PC-9 (cell line): Measurements from ENCODE around the gene ZFR. TPM values are rescaled to one million over a fixed set of nuclear protein-coding genes. Genes with fewer than 3 reads are reported as not detected.

Experiments used
- BruUV-seq: library from RNA; stranded (reverse); fragments of 400-500 nt; replicated peaks from 2 replicates; lab custom pipeline; 2021; lab: Mats Ljungman, UMichigan
- CTCF ChIA-PET: fragments of 300-600 bp; sonication (Branson Sonifier 250); formaldehyde crosslinking; loops from one replicate; lab custom pipeline; 2022; ENCODE audit warnings: antibody characterized with exemption; lab: Charles Lee
- POLR2A ChIA-PET: fragments of 300-600 bp; sonication (Branson Sonifier 250); formaldehyde crosslinking; loops from one replicate; lab custom pipeline; 2022; ENCODE audit warnings: antibody characterized with exemption; ENCODE audit not compliant: unreplicated experiment; lab: Charles Lee
- DNase-seq, 2 experiments: peaks; one replicate each; pipeline versions ENCODE4 v3.0.0 to v3.0.0-alpha.2; 2015 to 2022; ENCODE audit warnings: mixed read lengths in 1 of 2
- H2AFZ ChIP-seq: fragments of 200-600 bp; sonication (generic); 2 replicates; pipeline ENCODE4 v1.8.1; 2017; ENCODE audit warnings: antibody characterized with exemption
- H3F3A ChIP-seq: fragments of 200-600 bp; sonication (generic); 2 replicates; pipeline ENCODE4 v1.8.1; 2017; ENCODE audit warnings: antibody characterized with exemption, mild to moderate bottlenecking, low read depth; ENCODE audit not compliant: insufficient read depth
- H3K27ac ChIP-seq: fragments of 200-600 bp; sonication (generic); 2 replicates; pipeline ENCODE4 v1.6.1; 2016; ENCODE audit warnings: mixed run types
- H3K27me3 ChIP-seq: fragments of 200-600 bp; sonication (generic); 2 replicates; pipeline ENCODE4 v1.6.1; 2016; ENCODE audit warnings: low read depth, mixed run types; ENCODE audit not compliant: insufficient read depth
- H3K36me3 ChIP-seq: fragments of 200-600 bp; sonication (generic); 2 replicates; pipeline ENCODE4 v1.6.1; 2016; ENCODE audit warnings: low read depth, mixed run types
- H3K4me1 ChIP-seq: fragments of 200-600 bp; sonication (generic); replicated peaks from 2 replicates; pipeline ENCODE4 v1.6.1; 2016; ENCODE audit warnings: mixed run types; ENCODE audit not compliant: insufficient read depth
- H3K4me2 ChIP-seq: fragments of 200-600 bp; sonication (generic); 2 replicates; pipeline ENCODE4 v1.6.1; 2017; ENCODE audit warnings: mixed run types
- H3K4me3 ChIP-seq: fragments of 200-600 bp; sonication (generic); 2 replicates; pipeline ENCODE4 v1.6.1; 2016; ENCODE audit warnings: mixed run types
- H3K79me2 ChIP-seq: fragments of 200-600 bp; sonication (generic); 2 replicates; pipeline ENCODE4 v1.6.1; 2017; ENCODE audit warnings: low read depth, mixed run types
- H3K9me2 ChIP-seq: fragments of 200-600 bp; sonication (generic); 2 replicates; pipeline ENCODE4 v1.8.1; 2017; ENCODE audit warnings: mild to moderate bottlenecking; ENCODE audit not compliant: insufficient read depth
- H3K9me3 ChIP-seq: fragments of 200-600 bp; sonication (generic); 2 replicates; pipeline ENCODE4 v1.8.1; 2016; ENCODE audit warnings: low read depth; ENCODE audit not compliant: insufficient read depth
- H4K20me1 ChIP-seq: fragments of 200-600 bp; sonication (generic); 2 replicates; pipeline ENCODE4 v1.8.1; 2017; ENCODE audit not compliant: insufficient read depth
- CTCF ChIP-seq: fragments of 200-600 bp; sonication (generic); conservative IDR thresholded peaks from 2 replicates; pipeline ENCODE4 v1.6.1; 2017; ENCODE audit warnings: mixed run types, antibody characterized with exemption, mild to moderate bottlenecking, moderate library complexity
- EZH2 ChIP-seq: fragments of 200-600 bp; sonication (generic); IDR thresholded peaks from 2 replicates; pipeline ENCODE4 v1.8.0; 2017; ENCODE audit warnings: antibody characterized with exemption, low read depth
- intact Hi-C: fragments of 100-400 bp; cut with micrococcal nuclease; formaldehyde crosslinking; loops from one replicate; pipeline ENCODE4 v1.10.0; 2022; ENCODE audit not compliant: unreplicated experiment
- total RNA-seq: library from RNA; stranded (reverse); gene quantifications from 2 replicates; pipeline ENCODE4 v1.2.3, GENCODE V29; 2021

ZFR gene
- total RNA-seq, 1 experiment from 2014 or later: 69.2 TPM

GRCh38 chr5:32413466-32414263 is 30.9 kb downstream of the ZFR start:
- Histone ChIP-seq H3K4me2 (no peak overlapping the region), H3F3A (peaks cover 3% of the 10 kb centered on the region; the same call in 1 of the 2 replicates), H3K4me3 (no peak overlapping the region), H3K9me3 (no peaks in the 10 kb centered on the region), H3K4me1 (no peaks in the 10 kb centered on the region), H3K36me3 (peaks cover 68% of the 10 kb centered on the region), H3K79me2 (peaks cover 19% of the 10 kb centered on the region; the same call in 1 of the 2 replicates), H3K9me2 (no peaks in the 10 kb centered on the region), H3K27me3 (no peaks in the 10 kb centered on the region), H4K20me1 (peaks cover 29% of the 10 kb centered on the region), H2AFZ (no peak overlapping the region), H3K27ac (no peak overlapping the region)
- CTCF ChIA-PET: no interaction called here
- DNase-seq: no peak
- intact Hi-C loops: loop anchor here (10.0 kb wide), 1 partner anchor 181 kb away; no protein-coding TSS in a partner anchor
- TSS peak; percentile 7 for BruUV-seq
- no peak for TF ChIP-seq CTCF
- TF ChIP-seq EZH2: no peak
- POLR2A ChIA-PET: no interaction called here

DNA sequence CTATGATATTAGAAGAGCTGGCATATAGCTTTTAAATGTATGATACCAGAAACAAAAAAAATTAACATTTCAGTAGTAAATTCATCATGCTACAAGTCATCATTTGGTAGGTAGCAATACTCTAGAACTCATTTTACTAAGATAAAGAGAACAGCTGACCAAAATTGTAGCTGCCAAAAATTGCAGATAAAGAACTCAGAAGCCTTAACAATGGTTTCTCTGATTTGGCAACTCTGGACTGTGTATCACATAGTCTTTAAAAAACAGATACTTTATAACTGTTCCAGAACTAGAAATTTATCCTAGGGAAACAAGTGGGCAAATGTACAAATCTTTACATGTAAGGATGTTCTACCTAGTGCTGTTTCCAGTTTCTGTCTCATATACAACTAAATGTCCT is 33.9 kb downstream of the ZFR start:
- Histone ChIP-seq H3K4me2 (no peak overlapping the region), H4K20me1 (peaks cover 26% of the 10 kb centered on the region; the same call in 1 of the 2 replicates), H3K9me2 (no peaks in the 10 kb centered on the region), H3K27me3 (no peaks in the 10 kb centered on the region), H2AFZ (no peak overlapping the region), H3K36me3 (peaks cover 77% of the 10 kb centered on the region), H3K9me3 (no peaks in the 10 kb centered on the region), H3F3A (0 out of 2 replicates have a peak, but pooled peaks cover 3% of the 10 kb centered on the region), H3K79me2 (peaks cover 16% of the 10 kb centered on the region; the same call in 1 of the 2 replicates), H3K27ac (no peak overlapping the region), H3K4me3 (no peak overlapping the region), H3K4me1 (no peaks in the 10 kb centered on the region)
- CTCF ChIA-PET: interaction anchor here (0.6 kb wide), 1 partner anchor 317 kb away, joined by 3 read pairs; no protein-coding TSS in a partner anchor
- POLR2A ChIA-PET: no interaction called here
- TF ChIP-seq EZH2: no peak
- no peak for TF ChIP-seq CTCF
- BruUV-seq: no TSS peak
- DNase-seq: no peak
- intact Hi-C loops: loop anchor here (10.0 kb wide), 1 partner anchor 184 kb away; no protein-coding TSS in a partner anchor

DNA sequence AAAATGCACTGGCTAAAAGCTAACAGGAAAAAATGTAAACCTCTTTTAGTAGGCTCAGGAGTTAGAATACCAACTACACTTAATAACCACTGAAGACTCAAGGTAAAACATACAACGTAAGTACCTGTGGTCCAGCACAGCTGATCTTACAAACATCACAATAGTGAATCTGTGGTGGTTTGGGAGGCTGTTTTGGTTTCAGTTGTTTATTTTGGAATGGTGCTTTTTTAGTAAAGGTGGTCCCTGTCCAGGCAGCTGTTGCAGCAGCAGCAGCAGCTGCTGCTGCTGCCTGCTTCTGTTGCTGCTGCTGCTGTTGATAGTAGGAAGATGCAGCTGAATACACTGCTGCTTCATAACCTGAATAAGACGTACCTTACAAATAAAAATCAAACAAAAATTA is 37.9 kb downstream of the ZFR start:
- CTCF ChIA-PET: no interaction called here
- BruUV-seq: no TSS peak

More for the DNA sequence above, 37.9 kb downstream of the ZFR start:
- no peak overlapping the region for H3K4me2 ChIP-seq
- no peak overlapping the region for H2AFZ ChIP-seq
- H3K27ac ChIP-seq: no peak overlapping the region
- no peak for DNase-seq
- no peaks in the 10 kb centered on the region for H3K9me2 ChIP-seq
- H3K4me3 ChIP-seq: no peak overlapping the region
- peaks cover 31% of the 10 kb centered on the region; the same call in 1 of the 2 replicates for H4K20me1 ChIP-seq
- H3K9me3 ChIP-seq: no peaks in the 10 kb centered on the region
- H3K4me1 ChIP-seq: no peaks in the 10 kb centered on the region
- TF ChIP-seq CTCF (no peak), EZH2 (no peak)
- H3K27me3 ChIP-seq: no peaks in the 10 kb centered on the region
- intact Hi-C loops: no loop called here
- POLR2A ChIA-PET: interaction anchor here (0.5 kb wide), 1 partner anchor 959 kb away, joined by 5 read pairs; no protein-coding TSS in a partner anchor
- H3K36me3 ChIP-seq: peaks cover 77% of the 10 kb centered on the region
- H3K79me2 ChIP-seq: no peaks in the 10 kb centered on the region
- H3F3A ChIP-seq: peaks cover 5% of the 10 kb centered on the region; the same call in 1 of the 2 replicates
